Nephron (organoid): Measurements from ENCODE around the gene SLC22A23.
A peak's percentile ranks its signal among the peaks of the same experiment; 100 is the strongest.

Experiments
- H3K27ac Mint-ChIP-seq, 3 experiments: 2 replicates each; pipeline ENCODE4 v1.8.0; 2020; ENCODE audit warnings: mixed read lengths in 3 of 3, mild to moderate bottlenecking in 2 of 3, moderate library complexity in 1 of 3
- H3K27me3 Mint-ChIP-seq: 2 replicates; pipeline ENCODE4 v1.8.0; 2021; ENCODE audit warnings: low read depth, mild to moderate bottlenecking, moderate library complexity, mixed read lengths
- H3K36me3 Mint-ChIP-seq: 2 replicates; pipeline ENCODE4 v1.8.0; 2020; ENCODE audit warnings: low read depth, mixed read lengths
- H3K4me1 Mint-ChIP-seq: 2 replicates; pipeline ENCODE4 v1.8.0; 2020; ENCODE audit warnings: mixed read lengths
- H3K4me3 Mint-ChIP-seq, 3 experiments: 2 replicates each; pipeline ENCODE4 v1.8.0; 2020; ENCODE audit warnings: mild to moderate bottlenecking in 3 of 3, mixed read lengths in 3 of 3, moderate library complexity in 2 of 3
- H3K9me3 Mint-ChIP-seq: 2 replicates; pipeline ENCODE4 v1.8.0; 2020; ENCODE audit warnings: mixed read lengths
- TF ChIP-seq, protein P1 (sequence below), 3 experiments: fragments of 200-600 bp; sonication (generic); IDR thresholded peaks; one replicate each; pipeline ENCODE4 v1.5.0; 2021; ENCODE audit warnings: antibody characterized with exemption in 3 of 3; ENCODE audit not compliant: unreplicated experiment in 3 of 3

The SLC22A23 gene

DNA sequence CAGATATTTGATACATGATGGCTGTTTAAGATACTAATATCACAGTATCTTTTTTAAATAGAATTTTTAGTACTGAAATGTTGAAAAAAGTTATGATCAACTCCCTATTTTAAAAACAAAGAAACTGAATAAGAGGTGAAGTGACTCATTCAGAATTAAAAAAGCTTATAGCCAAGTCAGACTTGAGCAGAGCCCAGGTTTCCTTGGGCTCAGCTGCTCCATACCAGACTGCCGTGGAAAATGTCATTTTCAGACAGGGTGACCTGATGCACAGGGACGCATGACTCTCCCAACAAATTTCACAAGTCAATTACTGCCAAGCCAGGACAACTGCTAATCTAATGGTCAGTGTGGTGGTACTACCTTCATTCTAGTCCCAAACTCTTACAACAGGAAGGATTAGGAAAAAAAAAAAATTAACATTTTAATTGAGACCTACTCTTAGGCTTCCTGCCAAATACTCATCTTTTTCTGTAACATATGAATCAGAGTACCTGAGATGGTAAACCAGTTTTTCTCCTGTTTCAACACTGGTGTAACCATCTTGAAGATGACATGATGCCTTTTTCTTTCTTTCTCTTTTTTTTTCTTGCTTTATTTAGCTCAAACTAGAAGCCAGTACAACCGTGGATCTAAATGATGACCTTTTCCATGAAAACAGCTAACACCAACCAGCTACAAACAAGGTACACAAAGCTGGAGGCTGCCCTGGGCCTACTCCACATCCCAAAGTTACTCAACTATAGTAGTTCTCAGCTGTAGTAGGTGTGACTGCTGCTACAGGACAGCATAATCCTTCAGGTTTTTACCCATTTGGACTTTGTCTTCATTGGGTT is 30.5 kb downstream of the SLC22A23 start:
- H3K27ac Mint-ChIP-seq: peak overlapping the region in 2 of 3 experiments; percentile 22 to 62
- no peaks in the 10 kb centered on the region for H3K9me3 Mint-ChIP-seq
- H3K4me1 Mint-ChIP-seq: peaks cover 47% of the 10 kb centered on the region
- H3K4me3 Mint-ChIP-seq: no peak overlapping the region
- peaks cover 55% of the 10 kb centered on the region for H3K27me3 Mint-ChIP-seq
- TF ChIP-seq, protein P1, sequence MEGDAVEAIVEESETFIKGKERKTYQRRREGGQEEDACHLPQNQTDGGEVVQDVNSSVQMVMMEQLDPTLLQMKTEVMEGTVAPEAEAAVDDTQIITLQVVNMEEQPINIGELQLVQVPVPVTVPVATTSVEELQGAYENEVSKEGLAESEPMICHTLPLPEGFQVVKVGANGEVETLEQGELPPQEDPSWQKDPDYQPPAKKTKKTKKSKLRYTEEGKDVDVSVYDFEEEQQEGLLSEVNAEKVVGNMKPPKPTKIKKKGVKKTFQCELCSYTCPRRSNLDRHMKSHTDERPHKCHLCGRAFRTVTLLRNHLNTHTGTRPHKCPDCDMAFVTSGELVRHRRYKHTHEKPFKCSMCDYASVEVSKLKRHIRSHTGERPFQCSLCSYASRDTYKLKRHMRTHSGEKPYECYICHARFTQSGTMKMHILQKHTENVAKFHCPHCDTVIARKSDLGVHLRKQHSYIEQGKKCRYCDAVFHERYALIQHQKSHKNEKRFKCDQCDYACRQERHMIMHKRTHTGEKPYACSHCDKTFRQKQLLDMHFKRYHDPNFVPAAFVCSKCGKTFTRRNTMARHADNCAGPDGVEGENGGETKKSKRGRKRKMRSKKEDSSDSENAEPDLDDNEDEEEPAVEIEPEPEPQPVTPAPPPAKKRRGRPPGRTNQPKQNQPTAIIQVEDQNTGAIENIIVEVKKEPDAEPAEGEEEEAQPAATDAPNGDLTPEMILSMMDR (IDR thresholded peaks at IDR 0.05; ENCODE audit: unreplicated experiment in 3 of 3): no peak
- H3K36me3 Mint-ChIP-seq: no peaks in the 10 kb centered on the region

DNA sequence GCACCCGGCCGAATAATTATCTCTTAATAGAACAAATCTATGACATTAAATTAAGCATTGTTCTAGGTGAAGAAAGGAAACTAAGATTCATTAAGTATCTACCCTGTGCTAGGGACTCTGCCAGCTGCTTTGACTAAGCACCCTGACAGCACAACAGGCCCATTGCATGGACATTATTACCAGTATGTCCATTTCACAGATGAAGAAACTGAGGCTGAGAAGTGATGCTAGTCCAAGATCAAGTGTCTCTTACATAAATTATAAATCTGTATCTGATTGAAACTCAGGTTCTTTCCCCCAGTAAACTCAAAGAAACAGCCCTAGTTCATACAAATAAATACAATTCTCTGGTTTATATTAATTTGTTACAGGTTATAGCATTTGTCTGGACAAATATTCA is 31.3 kb downstream of the SLC22A23 start:
- Mint-ChIP-seq H3K4me3 (no peak overlapping the region), H3K27me3 (peaks cover 52% of the 10 kb centered on the region), H3K9me3 (no peaks in the 10 kb centered on the region), H3K4me1 (peaks cover 47% of the 10 kb centered on the region), H3K27ac (no peak overlapping the region), H3K36me3 (no peaks in the 10 kb centered on the region)
- TF ChIP-seq, protein P1 (IDR thresholded peaks at IDR 0.05; ENCODE audit: unreplicated experiment in 3 of 3): no peak

DNA sequence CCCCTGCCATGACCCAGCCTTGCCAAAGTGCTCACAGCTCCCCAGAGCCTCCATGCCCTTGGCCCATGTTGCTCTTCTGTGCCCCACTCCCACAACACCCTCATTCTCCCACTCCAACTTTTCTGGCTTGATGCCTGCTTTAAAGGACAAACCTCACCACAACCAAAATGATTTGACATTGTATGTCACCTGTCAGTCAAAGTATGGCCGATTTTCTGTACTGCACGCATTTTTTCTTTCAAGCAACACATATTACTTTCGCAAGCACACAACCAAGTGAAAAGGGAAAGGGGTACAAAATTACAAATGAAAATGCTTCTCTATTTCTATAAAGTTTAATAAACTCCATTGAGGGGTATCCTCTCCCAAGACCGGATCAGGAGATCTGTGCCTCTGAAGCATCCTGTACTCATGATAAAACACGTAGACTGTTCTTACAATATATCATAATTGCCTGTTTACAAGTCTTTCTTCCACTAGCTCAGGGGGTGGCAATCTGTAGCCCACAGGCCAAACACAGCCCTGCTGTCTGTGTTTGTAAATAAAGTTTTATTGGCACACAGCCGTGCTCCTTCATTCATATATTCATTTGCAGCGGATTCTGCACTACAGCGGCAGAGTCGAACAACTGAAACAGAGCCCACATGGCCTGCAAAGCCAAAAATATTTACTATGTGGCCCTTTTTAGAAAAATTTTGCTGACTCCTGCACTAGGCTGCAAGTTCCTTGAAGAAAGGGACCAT is 32.5 kb downstream of the SLC22A23 start:
- TF ChIP-seq, protein P1 (IDR thresholded peaks at IDR 0.05; ENCODE audit: unreplicated experiment in 3 of 3): no peak
- no peak overlapping the region for H3K4me3 Mint-ChIP-seq
- H3K27ac Mint-ChIP-seq: no peak overlapping the region
- H3K9me3 Mint-ChIP-seq: no peaks in the 10 kb centered on the region
- peaks cover 47% of the 10 kb centered on the region for H3K27me3 Mint-ChIP-seq
- peaks cover 47% of the 10 kb centered on the region for H3K4me1 Mint-ChIP-seq
- no peaks in the 10 kb centered on the region for H3K36me3 Mint-ChIP-seq

- Mint-ChIP-seq H3K36me3 (no peaks in the 10 kb centered on the region), H3K27ac (peak overlapping the region in 1 of 3 experiments; percentile 79), H3K9me3 (no peaks in the 10 kb centered on the region), H3K27me3 (peaks cover 47% of the 10 kb centered on the region), H3K4me1 (peaks cover 47% of the 10 kb centered on the region), H3K4me3 (no peak overlapping the region)
- TF ChIP-seq, protein P1 (IDR thresholded peaks at IDR 0.05; ENCODE audit: unreplicated experiment in 3 of 3): no peak
Observed at GRCh38 chr6:3423439-3424184, 33.2 kb downstream of the SLC22A23 start.

DNA sequence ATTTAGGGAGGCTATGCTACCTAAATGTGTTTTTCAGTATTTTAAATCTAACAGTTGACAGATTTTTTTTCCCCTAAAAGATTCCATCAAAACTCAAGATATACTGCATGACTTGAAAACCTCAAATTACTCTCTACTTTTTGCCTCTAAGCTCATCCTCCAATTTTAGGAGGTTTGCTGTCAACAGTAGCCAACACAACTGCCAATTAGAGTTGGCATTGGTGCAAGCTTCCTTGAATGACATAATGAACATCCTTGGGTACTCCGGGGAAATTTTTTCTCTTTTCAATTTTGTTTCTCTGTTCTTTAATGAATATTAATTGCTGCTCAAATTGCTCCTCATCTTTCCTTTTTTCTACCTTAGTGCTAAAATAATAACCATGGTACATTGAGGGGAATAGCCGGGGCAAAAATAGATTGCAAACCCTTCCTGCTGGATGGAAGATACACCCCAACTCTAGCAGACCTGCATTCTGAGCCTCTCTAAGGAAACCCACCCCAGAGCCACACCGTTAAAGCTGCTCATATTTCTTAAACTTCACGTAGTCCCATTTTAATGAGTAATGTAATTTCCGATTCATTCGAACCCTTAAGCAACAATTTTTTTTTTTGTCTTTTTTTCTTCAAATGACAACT is 34.3 kb downstream of the SLC22A23 start:
- H3K27me3 Mint-ChIP-seq: peaks cover 42% of the 10 kb centered on the region
- H3K27ac Mint-ChIP-seq: peak overlapping the region; percentile 33 to 79 (median 75)
- H3K36me3 Mint-ChIP-seq: no peaks in the 10 kb centered on the region
- TF ChIP-seq, protein P1 (IDR thresholded peaks at IDR 0.05; ENCODE audit: unreplicated experiment in 3 of 3): no peak
- peaks cover 43% of the 10 kb centered on the region for H3K4me1 Mint-ChIP-seq
- no peak overlapping the region for H3K4me3 Mint-ChIP-seq
- H3K9me3 Mint-ChIP-seq: no peaks in the 10 kb centered on the region
